Glomerular visceral epithelial cell (primary cell): ENCODE data around the gene GDPD2.
A peak's percentile ranks its signal among the peaks of the same experiment; 100 is the strongest.
"Not testable (repeated sequence)": the region's sequence is repeated elsewhere in the genome, so short reads cannot be mapped to it uniquely, and the experiment has no call there.

ENCODE experiments used
- DNase-seq: peaks from one replicate; pipeline ENCODE4 v3.0.0-alpha.2; 2016; ENCODE audit errors: extremely low spot score

GDPD2 gene

GRCh38 chrX:70422851-70423341 is at the start of gene GDPD2:
Gene GDPD2 (plus strand): TSS chrX:70423314. CDS start chrX:70424985, 1,671 bp downstream.
- DNase-seq: peak; percentile 39

GRCh38 chrX:70386235-70386634 is 36.9 kb upstream of the GDPD2 start:
- DNase-seq: no peak

- DNase-seq: no peak
Measured at GRCh38 chrX:70398899-70399298, 24.2 kb upstream of the GDPD2 start.

- DNase-seq: not testable (repeated sequence)
Measured at GRCh38 chrX:70400181-70400580, 22.9 kb upstream of the GDPD2 start.

- no peak for DNase-seq
Measured at GRCh38 chrX:70402721-70403120, 20.4 kb upstream of the GDPD2 start.

GRCh38 chrX:70405003-70405402 is 18.1 kb upstream of the GDPD2 start:
- no peak for DNase-seq

GRCh38 chrX:70410921-70411320 is 12.2 kb upstream of the GDPD2 start:
- DNase-seq: no peak

GRCh38 chrX:70411475-70411874 is 11.6 kb upstream of the GDPD2 start:
- DNase-seq: no peak

GRCh38 chrX:70421618-70422017 is 1.5 kb upstream of the GDPD2 start:
- no peak for DNase-seq

- DNase-seq: no peak
Measured at GRCh38 chrX:70423936-70424675, 992 bp downstream of the GDPD2 start.

- DNase-seq: no peak
Measured at GRCh38 chrX:70424801-70425200, 1.7 kb downstream of the GDPD2 start.

GRCh38 chrX:70426286-70427278 is 3.5 kb downstream of the GDPD2 start:
- no peak for DNase-seq

- DNase-seq: no peak
Measured at GRCh38 chrX:70427365-70427764, 4.3 kb downstream of the GDPD2 start.

GRCh38 chrX:70429759-70430158 is 6.6 kb downstream of the GDPD2 start:
- DNase-seq: no peak

- DNase-seq: no peak
Measured at GRCh38 chrX:70432936-70433847, 10.1 kb downstream of the GDPD2 start.

GRCh38 chrX:70433848-70434351 is 10.8 kb downstream of the GDPD2 start:
- peak; percentile 54 for DNase-seq

GRCh38 chrX:70434352-70434866 is 11.3 kb downstream of the GDPD2 start:
- DNase-seq: peak; percentile 85

- peak; percentile 15 for DNase-seq
Measured at GRCh38 chrX:70434914-70435586, 11.9 kb downstream of the GDPD2 start.

GRCh38 chrX:70436343-70436742 is 13.2 kb downstream of the GDPD2 start:
- no peak for DNase-seq

GRCh38 chrX:70437011-70437410 is 13.9 kb downstream of the GDPD2 start:
- no peak for DNase-seq
